Activated T-cell treated with anti-CD3 and anti-CD28 coated beads, Interleukin-2, amount 50 U/mL, for 72 hours (primary cell): Measurements from ENCODE around the gene UBXN11. TPM values are rescaled to one million over a fixed set of nuclear protein-coding genes. Genes with fewer than 3 reads are reported as not detected.

ENCODE experiments used
- ATAC-seq, 2 donors: fragments of 150-1000 bp; cut with Tn5 transposase; replicated peaks in 1 of 2; 2 replicates each; pipeline ENCODE4 v1.10.0; 2021; ENCODE audit warnings: moderate library complexity in 2 of 2, mild to moderate bottlenecking in 1 of 2
- DNase-seq, 2 donors: peaks; one replicate each; pipeline ENCODE4 v3.0.0; 2021 to 2022; ENCODE audit warnings: mixed read lengths in 1 of 2
- H3K27ac Mint-ChIP-seq: one replicate; pipeline ENCODE4 v1.8.0; 2022; ENCODE audit warnings: mild to moderate bottlenecking, moderate library complexity, mixed read lengths
- H3K27me3 Mint-ChIP-seq: one replicate; pipeline ENCODE4 v1.8.0; 2022; ENCODE audit warnings: low read depth, mixed read lengths
- H3K36me3 Mint-ChIP-seq, 2 donors: one replicate each; pipeline ENCODE4 v1.8.0; 2022; ENCODE audit warnings: mixed read lengths in 2 of 2, mild to moderate bottlenecking in 1 of 2; ENCODE audit not compliant: insufficient read depth in 2 of 2
- H3K4me1 Mint-ChIP-seq: one replicate; pipeline ENCODE4 v1.8.0; 2022; ENCODE audit warnings: low read depth, mixed read lengths
- H3K4me3 Mint-ChIP-seq, 2 donors: one replicate each; pipeline ENCODE4 v1.8.0; 2022; ENCODE audit warnings: mild to moderate bottlenecking in 2 of 2, mixed read lengths in 2 of 2, moderate library complexity in 2 of 2
- H3K9me3 Mint-ChIP-seq, 2 donors: one replicate each; pipeline ENCODE4 v1.8.0; 2022; ENCODE audit warnings: mixed read lengths in 2 of 2
- total RNA-seq, 2 donors: library from RNA; stranded (reverse); gene quantifications; one replicate each; pipeline ENCODE4 v1.2.3, GENCODE V29; 2022

Gene UBXN11
- total RNA-seq, 2 donors from 2014 or later: 19.1 to 19.3 TPM

- H3K36me3 Mint-ChIP-seq: peaks cover 4 to 18% of the 10 kb centered on the region in 2 donors
- H3K4me3 Mint-ChIP-seq: peak overlapping the region; percentile 47 to 70
- H3K27ac Mint-ChIP-seq: peak overlapping the region; percentile 5
- peaks cover 70% of the 10 kb centered on the region for H3K4me1 Mint-ChIP-seq
- H3K27me3 Mint-ChIP-seq: no peaks in the 10 kb centered on the region
- ATAC-seq (no peak), DNase-seq (no peak)
- H3K9me3 Mint-ChIP-seq: no peaks in the 10 kb centered on the region
Measured at GRCh38 chr1:26276432-26276838, 30.0 kb downstream of the UBXN11 start.

GRCh38 chr1:26275580-26276431 is 30.6 kb downstream of the UBXN11 start:
- Mint-ChIP-seq H3K4me1 (peaks cover 64% of the 10 kb centered on the region), H3K9me3 (no peaks in the 10 kb centered on the region), H3K36me3 (peaks cover 4 to 13% of the 10 kb centered on the region in 2 donors), H3K27me3 (no peaks in the 10 kb centered on the region), H3K27ac (peak overlapping the region; percentile 95), H3K4me3 (peak overlapping the region; percentile 47 to 70)
- DNase-seq (peak; percentile 76 to 78), ATAC-seq (peak; percentile 64 to 75)

- H3K27me3 Mint-ChIP-seq: no peaks in the 10 kb centered on the region
- H3K27ac Mint-ChIP-seq: peak overlapping the region; percentile 66
- H3K4me1 Mint-ChIP-seq: peaks cover 59% of the 10 kb centered on the region
- H3K4me3 Mint-ChIP-seq: peak overlapping the region in 1 of 2 donors; percentile 47
- no peak for ATAC-seq
- DNase-seq: peak in 1 of 2 donors; percentile 38
- H3K36me3 Mint-ChIP-seq: peaks cover 6 to 20% of the 10 kb centered on the region in 2 donors
- no peaks in the 10 kb centered on the region for H3K9me3 Mint-ChIP-seq
Measured at GRCh38 chr1:26274801-26275425, 31.5 kb downstream of the UBXN11 start.

- Mint-ChIP-seq H3K27ac (no peak overlapping the region), H3K36me3 (peaks cover 23 to 53% of the 10 kb centered on the region in 2 donors), H3K4me1 (peaks cover 13% of the 10 kb centered on the region), H3K27me3 (no peaks in the 10 kb centered on the region), H3K9me3 (peaks cover 6 to 8% of the 10 kb centered on the region in 2 donors), H3K4me3 (no peak overlapping the region)
- DNase-seq (no peak), ATAC-seq (no peak)
Measured at GRCh38 chr1:26269198-26269550, 37.3 kb downstream of the UBXN11 start.

- Mint-ChIP-seq H3K27me3 (no peaks in the 10 kb centered on the region), H3K27ac (no peak overlapping the region), H3K9me3 (peaks cover 6 to 8% of the 10 kb centered on the region in 2 donors), H3K36me3 (peaks cover 23 to 53% of the 10 kb centered on the region in 2 donors), H3K4me1 (peaks cover 10% of the 10 kb centered on the region), H3K4me3 (no peak overlapping the region)
- ATAC-seq (no peak), DNase-seq (no peak)
Measured at GRCh38 chr1:26268290-26269197, 37.9 kb downstream of the UBXN11 start.

- no peaks in the 10 kb centered on the region for H3K27me3 Mint-ChIP-seq
- no peak for DNase-seq
- no peak for ATAC-seq
- peaks cover 6 to 8% of the 10 kb centered on the region in 2 donors for H3K9me3 Mint-ChIP-seq
- no peak overlapping the region for H3K27ac Mint-ChIP-seq
- peaks cover 20 to 58% of the 10 kb centered on the region in 2 donors for H3K36me3 Mint-ChIP-seq
- no peak overlapping the region for H3K4me3 Mint-ChIP-seq
- H3K4me1 Mint-ChIP-seq: peaks cover 10% of the 10 kb centered on the region
Measured at GRCh38 chr1:26265405-26265804, 41.0 kb downstream of the UBXN11 start.

GRCh38 chr1:26263212-26263611 is 43.2 kb downstream of the UBXN11 start:
- Mint-ChIP-seq H3K27me3 (no peaks in the 10 kb centered on the region), H3K4me3 (no peak overlapping the region), H3K9me3 (peaks cover 0 to under 1% of the 10 kb centered on the region in 2 donors), H3K4me1 (peaks cover 10% of the 10 kb centered on the region), H3K27ac (peak overlapping the region; percentile 11), H3K36me3 (peaks cover 11 to 51% of the 10 kb centered on the region in 2 donors)
- ATAC-seq (no peak), DNase-seq (no peak)

- peaks cover 13 to 46% of the 10 kb centered on the region in 2 donors for H3K36me3 Mint-ChIP-seq
- H3K4me1 Mint-ChIP-seq: no peaks in the 10 kb centered on the region
- no peak overlapping the region for H3K4me3 Mint-ChIP-seq
- no peaks in the 10 kb centered on the region for H3K27me3 Mint-ChIP-seq
- ATAC-seq: no peak
- no peak overlapping the region for H3K27ac Mint-ChIP-seq
- no peak for DNase-seq
- H3K9me3 Mint-ChIP-seq: no peaks in the 10 kb centered on the region
Measured at GRCh38 chr1:26259578-26259977, 46.9 kb downstream of the UBXN11 start.

- Mint-ChIP-seq H3K9me3 (no peaks in the 10 kb centered on the region), H3K4me3 (no peak overlapping the region), H3K4me1 (no peaks in the 10 kb centered on the region), H3K27me3 (no peaks in the 10 kb centered on the region), H3K36me3 (peaks cover 13 to 44% of the 10 kb centered on the region in 2 donors), H3K27ac (no peak overlapping the region)
- DNase-seq (no peak), ATAC-seq (no peak)
Measured at GRCh38 chr1:26259005-26259404, 47.4 kb downstream of the UBXN11 start.

- H3K4me3 Mint-ChIP-seq: no peak overlapping the region
- peaks cover 9% of the 10 kb centered on the region for H3K4me1 Mint-ChIP-seq
- H3K27ac Mint-ChIP-seq: no peak overlapping the region
- peaks cover 11 to 45% of the 10 kb centered on the region in 2 donors for H3K36me3 Mint-ChIP-seq
- no peaks in the 10 kb centered on the region for H3K27me3 Mint-ChIP-seq
- no peaks in the 10 kb centered on the region for H3K9me3 Mint-ChIP-seq
- ATAC-seq: no peak
- no peak for DNase-seq
Measured at GRCh38 chr1:26257222-26257621, 49.2 kb downstream of the UBXN11 start.

- Mint-ChIP-seq H3K27ac (peak overlapping the region; percentile 64), H3K36me3 (peaks cover 11 to 34% of the 10 kb centered on the region in 2 donors), H3K4me1 (peaks cover 14% of the 10 kb centered on the region), H3K4me3 (no peak overlapping the region), H3K27me3 (no peaks in the 10 kb centered on the region), H3K9me3 (no peaks in the 10 kb centered on the region)
- ATAC-seq (no peak), DNase-seq (no peak)
Measured at GRCh38 chr1:26254404-26254803, 52.0 kb downstream of the UBXN11 start.

- peaks cover 5 to 23% of the 10 kb centered on the region in 2 donors for H3K36me3 Mint-ChIP-seq
- no peak overlapping the region for H3K4me3 Mint-ChIP-seq
- DNase-seq (no peak), ATAC-seq (no peak)
- H3K4me1 Mint-ChIP-seq: peaks cover 14% of the 10 kb centered on the region
- H3K27ac Mint-ChIP-seq: no peak overlapping the region
- H3K9me3 Mint-ChIP-seq: no peaks in the 10 kb centered on the region
- no peaks in the 10 kb centered on the region for H3K27me3 Mint-ChIP-seq
Measured at GRCh38 chr1:26252718-26253117, 53.7 kb downstream of the UBXN11 start.
